KMS-11 (cell line): ENCODE results near the gene GLYR1.

Experiments
- H2AFZ ChIP-seq: fragments of 200-600 bp; sonication (generic); 2 replicates; pipeline ENCODE4 v1.6.1; 2016; ENCODE audit warnings: antibody characterized with exemption, mixed run types, low read depth
- H3K27ac ChIP-seq: fragments of 200-600 bp; sonication (generic); 2 replicates; pipeline ENCODE4 v1.6.1; 2016; ENCODE audit warnings: mild to moderate bottlenecking, mixed run types
- H3K27me3 ChIP-seq: fragments of 200-600 bp; sonication (generic); 2 replicates; pipeline ENCODE4 v1.6.1; 2017; ENCODE audit warnings: mild to moderate bottlenecking, low read depth, mixed run types, moderate library complexity; ENCODE audit not compliant: insufficient read depth
- H3K36me3 ChIP-seq: fragments of 200-600 bp; sonication (generic); 2 replicates; pipeline ENCODE4 v1.6.1; 2017; ENCODE audit warnings: mild to moderate bottlenecking, mixed run types; ENCODE audit not compliant: insufficient read depth
- H3K4me1 ChIP-seq: fragments of 200-600 bp; sonication (generic); 2 replicates; pipeline ENCODE4 v1.6.1; 2016; ENCODE audit warnings: mild to moderate bottlenecking, low read depth, mixed run types; ENCODE audit not compliant: poor library complexity, severe bottlenecking
- H3K4me2 ChIP-seq: fragments of 200-600 bp; sonication (generic); 2 replicates; pipeline ENCODE4 v1.7.0; 2016; ENCODE audit warnings: mild to moderate bottlenecking, mixed run types
- H3K4me3 ChIP-seq: fragments of 200-600 bp; sonication (generic); IDR thresholded peaks from 2 replicates; pipeline ENCODE4 v1.6.1; 2017; ENCODE audit warnings: low read depth, low read length, mixed read lengths; ENCODE audit not compliant: insufficient read depth
- H3K79me2 ChIP-seq: fragments of 200-600 bp; sonication (generic); 2 replicates; pipeline ENCODE4 v1.6.1; 2016; ENCODE audit warnings: low read depth, mixed run types; ENCODE audit not compliant: insufficient read depth
- H3K9ac ChIP-seq: fragments of 200-600 bp; sonication (generic); 2 replicates; pipeline ENCODE4 v1.6.1; 2016; ENCODE audit warnings: mild to moderate bottlenecking, mixed run types
- H4K20me1 ChIP-seq: fragments of 200-600 bp; sonication (generic); 2 replicates; pipeline ENCODE4 v1.6.1; 2016; ENCODE audit warnings: mild to moderate bottlenecking, mixed run types; ENCODE audit not compliant: insufficient read depth
- CTCF ChIP-seq: fragments of 200-600 bp; sonication (generic); conservative IDR thresholded peaks from 2 replicates; pipeline ENCODE4 v1.6.1; 2017; ENCODE audit warnings: low read depth, mild to moderate bottlenecking, antibody characterized with exemption, low read length, moderate library complexity, mixed read lengths

GLYR1 gene

GRCh38 chr16:4866586-4866985, 19.5 kb upstream of the GLYR1 start:
- Histone ChIP-seq H3K36me3 (peaks cover 10% of the 10 kb centered on the region; the same call in 1 of the 2 replicates), H4K20me1 (no peaks in the 10 kb centered on the region; the same call in 1 of the 2 replicates), H3K4me2 (no peak overlapping the region), H3K27me3 (no peaks in the 10 kb centered on the region), H3K4me1 (no peaks in the 10 kb centered on the region), H3K79me2 (peaks cover 26% of the 10 kb centered on the region; the same call in 1 of the 2 replicates), H3K9ac (no peak overlapping the region), H3K4me3 (no peak overlapping the region), H2AFZ (no peak overlapping the region), H3K27ac (no peak overlapping the region)
- TF ChIP-seq CTCF, result no peak

- Histone ChIP-seq H3K4me2 (no peak overlapping the region), H4K20me1 (no peaks in the 10 kb centered on the region; the same call in 1 of the 2 replicates), H3K36me3 (peaks cover under 1% of the 10 kb centered on the region; the same call in 1 of the 2 replicates)
Measured at GRCh38 chr16:4865231-4865860, 18.3 kb upstream of the GLYR1 start.

GRCh38 chr16:4864728-4865127, 17.6 kb upstream of the GLYR1 start:
- H3K27me3 ChIP-seq, result no peaks in the 10 kb centered on the region
- TF ChIP-seq CTCF, result no peak
- H3K4me2 ChIP-seq, result no peak overlapping the region
- peaks cover 26% of the 10 kb centered on the region; the same call in 1 of the 2 replicates for H3K79me2 ChIP-seq
- no peak overlapping the region for H3K4me3 ChIP-seq
- H3K4me1 ChIP-seq, result no peaks in the 10 kb centered on the region
- no peaks in the 10 kb centered on the region for H3K36me3 ChIP-seq
- no peak overlapping the region for H2AFZ ChIP-seq
- H3K27ac ChIP-seq, result no peak overlapping the region
- no peak overlapping the region for H3K9ac ChIP-seq
- H4K20me1 ChIP-seq, result no peaks in the 10 kb centered on the region; the same call in 1 of the 2 replicates

More at GRCh38 chr16:4865231-4865860, 18.3 kb upstream of the GLYR1 start:
- Histone ChIP-seq H3K4me1 (no peaks in the 10 kb centered on the region), H3K27ac (no peak overlapping the region), H3K79me2 (peaks cover 26% of the 10 kb centered on the region; the same call in 1 of the 2 replicates), H3K4me3 (no peak overlapping the region), H3K27me3 (no peaks in the 10 kb centered on the region), H3K9ac (no peak overlapping the region), H2AFZ (no peak overlapping the region)
- no peak for TF ChIP-seq CTCF

GRCh38 chr16:4862639-4863038, 15.6 kb upstream of the GLYR1 start:
- Histone ChIP-seq H3K27me3 (no peaks in the 10 kb centered on the region), H2AFZ (no peak overlapping the region), H3K9ac (no peak overlapping the region), H3K4me3 (no peak overlapping the region), H3K79me2 (peaks cover 20% of the 10 kb centered on the region; the same call in 1 of the 2 replicates), H3K4me1 (no peaks in the 10 kb centered on the region), H4K20me1 (no peaks in the 10 kb centered on the region; the same call in 1 of the 2 replicates), H3K27ac (no peak overlapping the region), H3K36me3 (no peaks in the 10 kb centered on the region; the same call in 1 of the 2 replicates), H3K4me2 (no peak overlapping the region)
- no peak for TF ChIP-seq CTCF
